HG02798 (cell line): ENCODE results near the gene NUDT16L1.
"Not testable (repeated sequence)": the region's sequence is repeated elsewhere in the genome, so short reads cannot be mapped to it uniquely, and the experiment has no call there.

Source experiments
- ATAC-seq: cut with Tn5 transposase; IDR thresholded peaks from one replicate; pipeline ENCODE4 v1.9.1; 2021; ENCODE audit warnings: mild to moderate bottlenecking; ENCODE audit not compliant: unreplicated experiment, poor library complexity

The NUDT16L1 gene

GRCh38 chr16:4693296-4693955 lies at the start of gene NUDT16L1:
Gene NUDT16L1, plus strand, starts transcription at chr16:4693562. Its CDS starts 165 bp downstream, at chr16:4693727.
- peak; percentile 92 for ATAC-seq

GRCh38 chr16:4646773-4647643 lies 46.4 kb upstream of the NUDT16L1 start:
- no peak for ATAC-seq

DNA sequence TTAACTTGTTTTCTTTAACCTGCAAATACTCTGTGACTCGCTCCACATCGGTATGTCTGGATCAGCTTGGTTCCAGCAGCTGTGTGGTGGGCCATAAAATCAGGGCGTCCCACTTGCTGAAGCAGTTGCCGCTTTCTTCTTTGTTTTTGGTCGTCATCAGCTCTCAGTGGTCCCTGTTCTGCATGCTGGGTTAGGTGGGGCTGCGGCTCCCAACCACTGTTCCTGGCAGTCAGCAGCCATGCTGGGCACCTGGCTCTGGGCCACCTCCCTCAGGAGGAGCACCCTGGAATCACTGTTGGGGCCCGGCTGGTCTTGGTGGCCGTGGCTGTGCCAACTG lies 45.8 kb upstream of the NUDT16L1 start:
- ATAC-seq: no peak

- ATAC-seq: no peak
Measured at GRCh38 chr16:4648917-4649316, 44.4 kb upstream of the NUDT16L1 start.

DNA sequence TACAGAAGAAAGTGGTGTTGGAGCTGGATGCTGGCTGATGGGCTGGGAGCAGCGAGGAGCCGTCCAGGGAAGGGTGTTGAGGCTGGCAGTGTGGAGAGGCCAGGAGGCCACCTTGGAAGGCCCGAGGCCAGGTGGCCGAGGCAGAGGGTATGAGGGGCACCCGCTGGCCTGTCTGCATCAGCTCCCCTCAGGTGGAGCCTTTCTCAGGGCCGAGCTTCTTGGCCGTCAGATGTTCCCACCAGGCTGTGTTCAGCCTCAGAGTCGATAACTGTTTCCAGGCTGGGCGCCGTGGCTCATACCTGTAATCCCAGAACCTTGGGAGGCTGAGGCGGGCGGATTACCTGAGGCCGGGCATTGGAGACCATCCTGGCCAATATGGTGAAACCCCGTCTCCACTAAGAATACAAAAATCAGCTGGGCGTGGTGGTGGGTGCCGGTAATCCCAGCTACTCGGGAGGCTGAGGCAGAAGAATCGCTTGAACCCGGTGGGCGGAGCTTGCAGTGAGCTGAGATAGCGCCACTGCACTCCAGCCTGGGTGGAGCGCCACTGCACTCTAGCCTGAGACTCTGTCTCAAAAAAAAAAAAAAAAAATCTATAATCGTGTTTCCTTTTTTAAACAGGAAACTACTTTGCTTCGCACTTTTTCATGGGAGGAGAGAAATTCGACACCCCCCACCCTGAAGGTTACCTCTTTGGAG lies 43.5 kb upstream of the NUDT16L1 start:
- ATAC-seq: no peak

DNA sequence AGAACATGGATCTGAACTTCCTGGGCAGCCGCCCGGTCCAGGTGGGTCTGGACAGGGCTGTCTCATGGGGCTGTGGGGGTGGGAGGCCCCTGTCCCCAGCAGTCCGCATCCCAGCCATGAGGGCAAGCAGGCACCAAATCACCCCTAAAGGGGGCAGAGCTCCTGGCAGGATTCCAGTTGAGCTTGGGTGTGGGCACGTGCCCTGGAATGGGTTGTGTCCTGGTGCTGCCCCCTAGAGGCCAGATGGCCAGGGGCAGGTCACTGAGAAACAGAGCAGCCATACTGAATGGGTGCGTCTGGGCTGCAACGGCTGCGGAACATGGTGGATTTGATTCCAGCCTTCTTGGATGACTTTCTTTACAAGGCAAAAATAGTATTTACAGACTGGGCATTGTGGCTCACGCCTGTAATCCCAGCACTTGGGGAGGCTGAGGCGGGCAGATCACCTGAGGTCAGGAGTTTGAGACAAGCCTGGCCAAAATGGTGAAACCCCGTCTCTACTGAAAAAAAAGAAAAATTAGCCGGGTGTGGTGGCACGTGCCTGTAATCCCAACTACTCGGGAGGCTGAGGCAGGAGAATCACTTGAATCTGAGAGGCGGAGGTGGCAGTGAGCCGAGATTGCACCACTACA lies 42.8 kb upstream of the NUDT16L1 start:
- ATAC-seq: not testable (repeated sequence)

GRCh38 chr16:4651827-4652226 lies 41.5 kb upstream of the NUDT16L1 start:
- ATAC-seq: no peak

GRCh38 chr16:4652561-4652960 lies 40.8 kb upstream of the NUDT16L1 start:
- no peak for ATAC-seq

- no peak for ATAC-seq
Measured at GRCh38 chr16:4654011-4654963, 39.1 kb upstream of the NUDT16L1 start.

DNA sequence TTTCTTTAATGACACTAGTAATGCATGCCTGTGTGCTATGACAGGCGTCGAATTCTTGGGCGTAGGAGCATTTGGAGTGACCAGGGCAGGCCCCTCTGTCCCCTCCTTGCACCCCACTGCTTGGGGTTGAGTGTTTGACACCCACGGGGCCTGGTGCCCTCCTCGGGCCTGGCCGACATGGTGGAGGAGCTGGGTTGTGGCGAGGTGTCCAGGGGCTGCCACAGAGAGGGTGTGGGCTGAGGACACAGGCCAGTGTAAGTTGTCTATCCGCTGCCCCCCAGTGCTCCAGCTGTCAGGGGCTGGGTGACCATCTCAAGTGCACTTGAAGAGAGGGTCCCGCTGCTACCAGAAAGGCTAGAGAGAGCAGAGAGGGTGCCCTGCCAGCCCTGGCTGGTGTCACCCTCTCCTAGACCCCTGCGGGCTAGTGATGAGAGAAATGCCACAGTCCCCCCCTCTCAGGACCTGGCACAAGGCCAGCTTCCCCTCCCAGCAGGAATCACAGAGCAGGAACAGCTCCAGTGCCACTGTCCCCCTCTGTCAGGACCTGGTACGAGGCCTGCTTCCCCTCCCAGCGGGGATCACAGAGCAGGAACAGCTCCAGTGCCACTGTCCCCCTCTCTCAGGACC lies 38.3 kb upstream of the NUDT16L1 start:
- ATAC-seq: no peak

DNA sequence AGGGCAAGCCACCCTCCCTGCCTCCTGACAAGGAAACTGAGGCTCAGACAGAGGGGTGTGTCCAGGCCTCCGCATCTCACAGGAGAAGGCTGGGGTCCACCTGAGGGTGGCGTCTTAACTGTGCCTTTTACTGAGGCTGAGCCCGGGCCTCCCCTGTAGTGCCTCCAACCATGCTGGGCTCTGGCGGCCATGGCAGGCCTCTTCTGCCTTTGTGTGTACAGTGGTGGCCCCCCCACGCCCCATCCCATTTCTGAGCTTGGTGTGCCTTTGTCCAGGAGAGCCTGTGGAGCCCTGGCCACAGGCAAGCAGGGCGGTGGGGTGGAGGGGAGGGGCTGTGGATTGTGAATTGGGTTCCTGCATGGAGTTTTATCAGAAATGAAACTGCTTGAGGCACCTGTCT lies 37.6 kb upstream of the NUDT16L1 start:
- ATAC-seq: no peak

DNA sequence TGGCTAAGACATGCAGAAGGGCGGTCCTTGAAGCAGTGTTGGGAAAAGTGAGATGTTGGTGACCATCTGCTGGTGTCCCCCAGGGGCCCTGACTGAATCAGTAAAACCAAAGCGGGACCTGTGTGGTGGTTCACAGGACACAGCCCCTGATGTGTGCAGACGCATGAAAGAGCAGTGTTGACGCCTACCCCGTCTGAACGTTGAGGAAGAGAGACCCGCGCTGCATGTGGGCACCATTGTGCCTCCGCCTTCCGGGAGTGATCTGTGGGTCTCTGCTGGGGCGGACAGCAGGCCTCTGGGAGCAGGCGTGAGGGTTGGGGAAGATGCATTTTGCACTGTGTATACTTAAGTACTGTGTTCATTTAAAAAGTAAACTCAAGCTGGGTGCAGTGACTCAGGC lies 37.1 kb upstream of the NUDT16L1 start:
- ATAC-seq: no peak

DNA sequence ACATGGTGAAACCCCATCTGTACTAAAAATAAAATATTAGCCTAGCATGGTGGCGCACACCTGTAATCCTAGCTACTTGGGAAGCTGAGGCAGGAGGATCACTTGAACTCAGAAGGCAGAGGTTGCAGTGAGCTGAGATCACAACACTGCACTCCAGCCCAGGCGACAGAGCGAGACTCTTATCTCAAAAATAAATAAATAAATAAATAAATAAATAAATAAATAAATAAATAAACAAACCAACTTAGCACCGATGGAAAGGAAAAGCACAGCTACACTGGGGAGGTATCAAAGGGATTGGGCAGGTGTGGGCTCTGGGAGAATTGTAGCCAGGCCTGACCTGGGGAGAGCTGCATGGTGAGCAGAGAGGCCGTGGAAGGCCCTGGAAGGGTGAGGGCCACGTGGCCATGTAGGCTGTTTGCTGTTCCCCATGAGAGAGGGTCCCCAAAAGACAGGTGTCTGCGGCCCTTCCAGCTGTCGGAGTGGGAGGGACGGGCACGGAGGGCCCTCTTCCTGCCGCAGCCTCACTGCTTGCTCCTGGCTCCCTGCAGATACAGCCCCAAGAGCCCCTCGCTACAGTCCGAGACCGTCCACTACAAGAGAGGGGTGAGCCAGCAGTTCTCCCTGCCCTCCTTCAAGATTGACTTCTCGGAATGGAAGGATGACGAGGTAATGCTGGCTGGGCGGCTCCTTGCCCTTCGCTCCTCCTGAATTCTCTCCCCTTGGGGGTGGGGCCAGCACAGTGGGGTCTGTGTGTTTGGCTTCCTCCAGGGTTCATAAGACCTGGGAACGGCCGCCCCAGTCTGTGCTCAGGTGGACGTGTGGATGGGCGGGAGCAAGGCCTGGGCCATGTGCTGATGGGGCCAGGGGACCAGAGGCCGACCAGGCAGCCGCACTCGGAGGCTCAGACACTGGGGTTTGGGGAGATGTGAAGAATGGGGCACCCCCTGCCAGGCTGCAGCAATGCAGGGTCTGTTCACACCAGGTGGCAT lies 36.4 kb upstream of the NUDT16L1 start:
- no peak for ATAC-seq

DNA sequence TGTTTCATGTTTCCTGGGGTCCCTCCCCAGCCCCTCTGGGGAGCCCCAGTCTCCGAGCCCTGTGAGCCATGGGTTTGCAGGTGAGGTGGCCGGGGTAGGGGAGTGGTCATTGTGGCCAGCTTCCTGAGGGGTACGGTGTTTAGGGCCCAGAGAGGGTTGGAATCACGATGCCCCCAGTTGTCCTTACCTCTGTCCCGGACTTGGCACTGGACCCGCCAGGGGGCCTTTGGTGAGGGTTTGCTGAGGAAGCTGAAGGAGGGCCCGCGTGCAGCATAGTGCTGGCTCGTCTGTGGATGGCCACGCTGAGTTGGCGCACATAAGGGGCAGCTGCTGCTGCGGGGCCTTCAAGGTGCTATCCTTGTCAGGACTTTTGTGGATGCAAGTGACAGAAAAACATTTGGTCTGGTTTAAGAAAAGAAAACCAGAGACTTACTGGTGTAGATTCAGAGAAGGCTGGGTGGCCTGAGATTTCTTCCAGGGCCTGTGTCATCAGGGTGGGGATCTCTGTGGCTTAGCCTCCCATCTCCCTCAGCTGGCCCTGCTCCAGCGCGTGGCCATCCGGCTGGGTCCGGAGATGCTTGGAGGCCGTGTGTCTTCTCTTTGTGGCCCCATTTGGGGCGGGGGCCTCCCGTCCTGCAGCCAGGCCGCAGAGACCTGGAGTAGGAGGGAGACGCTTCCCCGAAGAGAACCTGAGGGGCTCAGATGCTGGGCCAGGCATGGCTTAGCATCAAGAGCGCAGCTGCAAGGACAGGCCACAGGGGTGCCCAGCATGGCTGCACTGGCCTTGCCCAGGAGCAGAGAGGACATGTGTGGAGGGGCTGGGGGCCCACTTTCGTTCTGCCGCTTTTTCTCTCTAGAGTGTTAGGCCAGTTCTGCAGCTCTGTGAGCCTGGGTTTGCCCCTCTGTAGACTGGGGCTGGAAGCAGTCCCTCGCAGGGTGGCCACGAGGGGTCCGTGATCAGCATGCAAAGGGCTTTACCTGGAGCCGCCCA lies 33.7 kb upstream of the NUDT16L1 start:
- no peak for ATAC-seq

DNA sequence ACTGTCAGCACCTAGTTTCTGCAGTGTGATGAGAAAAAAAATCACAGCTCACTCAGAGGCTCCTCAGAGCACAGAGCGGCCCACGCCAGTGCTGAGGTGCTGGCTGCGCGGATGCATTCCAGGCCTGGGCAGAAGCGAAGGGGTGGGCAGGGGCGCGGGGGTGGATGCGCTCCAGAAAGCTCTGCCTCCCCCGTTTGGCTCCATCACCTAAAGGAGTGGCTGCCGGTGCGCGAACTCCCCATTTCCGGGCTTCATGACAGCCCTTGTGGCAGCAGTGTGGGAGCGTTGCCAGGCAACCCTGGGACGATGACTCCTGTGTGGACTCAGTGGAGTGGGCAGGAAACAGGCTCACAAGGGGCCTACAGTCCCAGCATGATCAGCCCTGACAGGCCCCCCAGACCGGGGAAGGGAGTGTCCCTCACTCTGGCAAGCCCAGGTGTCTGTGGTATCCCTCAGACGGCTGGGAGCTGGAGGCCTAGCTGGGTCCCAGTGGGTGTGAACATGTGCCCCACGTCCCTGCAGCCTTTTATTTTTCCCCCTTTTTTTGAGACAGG lies 32.8 kb upstream of the NUDT16L1 start:
- peak; percentile 34 for ATAC-seq

DNA sequence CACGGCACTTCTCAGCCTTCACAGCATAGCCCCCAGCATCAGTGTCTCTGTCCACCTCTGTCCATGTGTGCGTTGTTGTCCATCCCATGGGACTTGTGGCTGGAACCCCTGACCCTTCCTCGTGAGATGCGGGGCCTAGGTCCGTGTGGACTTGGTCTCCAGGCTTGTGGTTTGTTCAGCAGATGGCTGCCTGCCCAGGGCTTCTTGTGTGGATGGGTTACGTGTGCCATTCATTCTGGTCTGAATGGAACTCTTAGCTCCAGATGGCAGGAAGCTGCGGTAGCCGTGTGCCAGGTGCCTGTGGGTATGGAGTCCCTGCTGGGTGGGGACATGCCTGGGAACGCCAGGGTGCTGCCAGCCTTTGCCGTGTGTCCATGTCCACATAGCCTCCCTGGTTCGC lies 31.7 kb upstream of the NUDT16L1 start:
- no peak for ATAC-seq

DNA sequence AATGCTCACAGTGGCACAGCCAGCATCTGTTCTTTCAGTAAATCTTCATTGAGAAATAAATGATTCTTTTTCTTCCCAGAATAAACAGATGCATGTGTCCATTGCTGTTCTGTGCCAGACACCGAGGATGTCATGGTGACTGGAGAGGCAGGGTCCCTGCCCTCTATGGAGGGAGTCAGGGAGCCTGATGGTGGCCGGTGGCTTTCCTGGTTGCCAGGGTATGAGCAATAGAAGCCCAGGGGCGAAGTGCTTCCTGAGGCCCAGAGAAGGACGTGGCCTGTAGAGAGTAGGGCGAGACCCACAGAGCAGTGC lies 29.9 kb upstream of the NUDT16L1 start:
- no peak for ATAC-seq
